ENCODE data around the gene SFMBT1. TPM values are rescaled to one million over a fixed set of nuclear protein-coding genes. Genes with fewer than 3 reads are reported as not detected.
"Not testable (repeated sequence)": the region's sequence is repeated elsewhere in the genome, so short reads cannot be mapped to it uniquely, and the experiment has no call there.

The SFMBT1 gene
- total RNA-seq, 1 experiment from 2014 or later: 11.8 TPM

- Mint-ChIP-seq H3K4me3 (ENCODE audit: unreplicated experiment) (no peak overlapping the region), H3K36me3 (ENCODE audit: insufficient read depth, unreplicated experiment) (no peaks in the 10 kb centered on the region), H3K9me3 (ENCODE audit: unreplicated experiment) (no peaks in the 10 kb centered on the region), H3K4me1 (ENCODE audit: insufficient read depth, unreplicated experiment) (peaks cover 9% of the 10 kb centered on the region), H3K27ac (ENCODE audit: low read depth, unreplicated experiment) (no peak overlapping the region), H3K27me3 (ENCODE audit: insufficient read depth, unreplicated experiment) (no peaks in the 10 kb centered on the region)
- DNase-seq (ENCODE audit: unreplicated experiment): no peak
- ChIA-PET CTCF (no interaction called here), POLR2A (interaction anchor here (0.6 kb wide), 1 partner anchor 39 kb away, joined by 3 read pairs; no protein-coding TSS in a partner anchor)
- intact Hi-C loops (cut with micrococcal nuclease): no loop called here
- no peak for TF ChIP-seq CTCF (IDR thresholded peaks at IDR 0.05; ENCODE audit: unreplicated experiment)
- BruUV-seq (replicated peaks): no TSS peak
Observed at GRCh38 chr3:53038679-53039375, 7.0 kb downstream of the SFMBT1 start.

- intact Hi-C loops (cut with micrococcal nuclease): no loop called here
- no peaks in the 10 kb centered on the region for H3K27me3 Mint-ChIP-seq (ENCODE audit: insufficient read depth, unreplicated experiment)
- H3K27ac Mint-ChIP-seq (ENCODE audit: low read depth, unreplicated experiment): no peak overlapping the region
- ChIA-PET CTCF (interaction anchor here (0.6 to 2.3 kb wide), 5 partner anchors 9 to 243 kb away, joined by 3 to 11 read pairs (median 3); no protein-coding TSS in a partner anchor), POLR2A (interaction anchor here (1.0 to 1.6 kb wide), 3 partner anchors 8 to 105 kb away, joined by 3 to 5 read pairs (median 3); partner anchors contain the start of gene SFMBT1)
- TF ChIP-seq CTCF (IDR thresholded peaks at IDR 0.05; ENCODE audit: unreplicated experiment): no peak
- no peak for DNase-seq (ENCODE audit: unreplicated experiment)
- H3K4me1 Mint-ChIP-seq (ENCODE audit: insufficient read depth, unreplicated experiment): peaks cover 11% of the 10 kb centered on the region
- H3K36me3 Mint-ChIP-seq (ENCODE audit: insufficient read depth, unreplicated experiment): no peaks in the 10 kb centered on the region
- no peak overlapping the region for H3K4me3 Mint-ChIP-seq (ENCODE audit: unreplicated experiment)
- no peaks in the 10 kb centered on the region for H3K9me3 Mint-ChIP-seq (ENCODE audit: unreplicated experiment)
- no TSS peak for BruUV-seq (replicated peaks)
Observed at GRCh38 chr3:53035825-53036619, 9.9 kb downstream of the SFMBT1 start.

- H3K4me3 Mint-ChIP-seq (ENCODE audit: unreplicated experiment); H3K27ac Mint-ChIP-seq (ENCODE audit: low read depth, unreplicated experiment); DNase-seq (ENCODE audit: unreplicated experiment); intact Hi-C loops (cut with micrococcal nuclease); H3K27me3 Mint-ChIP-seq (ENCODE audit: insufficient read depth, unreplicated experiment); BruUV-seq (replicated peaks); H3K36me3 Mint-ChIP-seq (ENCODE audit: insufficient read depth, unreplicated experiment); H3K9me3 Mint-ChIP-seq (ENCODE audit: unreplicated experiment); H3K4me1 Mint-ChIP-seq (ENCODE audit: insufficient read depth, unreplicated experiment): not testable (repeated sequence)
- ChIA-PET CTCF (interaction anchor here (0.7 to 1.0 kb wide), 3 partner anchors 38 to 850 kb away, joined by 3 to 4 read pairs (median 3); no protein-coding TSS in a partner anchor), POLR2A (interaction anchor here (1.6 kb wide), 1 partner anchor 9 kb away, joined by 5 read pairs; no protein-coding TSS in a partner anchor)
Observed at GRCh38 chr3:53035018-53035417, 10.9 kb downstream of the SFMBT1 start.

GRCh38 chr3:53034411-53034810 is 11.5 kb downstream of the SFMBT1 start:
- BruUV-seq (replicated peaks); intact Hi-C loops (cut with micrococcal nuclease); H3K27ac Mint-ChIP-seq (ENCODE audit: low read depth, unreplicated experiment); H3K4me1 Mint-ChIP-seq (ENCODE audit: insufficient read depth, unreplicated experiment); H3K27me3 Mint-ChIP-seq (ENCODE audit: insufficient read depth, unreplicated experiment); H3K36me3 Mint-ChIP-seq (ENCODE audit: insufficient read depth, unreplicated experiment); H3K9me3 Mint-ChIP-seq (ENCODE audit: unreplicated experiment); H3K4me3 Mint-ChIP-seq (ENCODE audit: unreplicated experiment); DNase-seq (ENCODE audit: unreplicated experiment): not testable (repeated sequence)
- ChIA-PET POLR2A (interaction anchor here (0.6 to 4.3 kb wide), 2 partner anchors 10 to 397 kb away, joined by 3 to 25 read pairs; partner anchors contain the start of gene SFMBT1), CTCF (interaction anchor here (0.7 to 0.8 kb wide), 2 partner anchors 38 to 849 kb away, joined by 3 to 4 read pairs; no protein-coding TSS in a partner anchor)

Data from MCF 10A (cell line).